Osteocyte (in vitro differentiated cells): ENCODE results near the gene LMCD1. TPM values are rescaled to one million over a fixed set of nuclear protein-coding genes. Genes with fewer than 3 reads are reported as not detected.

Source experiments
- DNase-seq: peaks from one replicate; pipeline ENCODE4 v3.0.0; 2021; ENCODE audit warnings: mixed read lengths; ENCODE audit not compliant: unreplicated experiment; ENCODE audit errors: extremely low spot score
- H3K27ac Mint-ChIP-seq: one replicate; pipeline ENCODE4 v1.8.0; 2021; ENCODE audit warnings: mild to moderate bottlenecking, mixed read lengths; ENCODE audit not compliant: unreplicated experiment
- H3K27me3 Mint-ChIP-seq: one replicate; pipeline ENCODE4 v1.8.0; 2021; ENCODE audit warnings: mixed read lengths; ENCODE audit not compliant: unreplicated experiment
- H3K36me3 Mint-ChIP-seq: one replicate; pipeline ENCODE4 v1.8.0; 2021; ENCODE audit warnings: mixed read lengths; ENCODE audit not compliant: unreplicated experiment
- H3K4me1 Mint-ChIP-seq: one replicate; pipeline ENCODE4 v1.8.0; 2021; ENCODE audit warnings: mixed read lengths; ENCODE audit not compliant: unreplicated experiment
- H3K4me3 Mint-ChIP-seq: one replicate; pipeline ENCODE4 v1.8.0; 2021; ENCODE audit warnings: mild to moderate bottlenecking, moderate library complexity, mixed read lengths; ENCODE audit not compliant: unreplicated experiment
- H3K9me3 Mint-ChIP-seq: one replicate; pipeline ENCODE4 v1.8.0; 2021; ENCODE audit warnings: mixed read lengths; ENCODE audit not compliant: unreplicated experiment
- CTCF ChIP-seq: fragments of 200-600 bp; sonication (generic); IDR thresholded peaks from 2 replicates; pipeline ENCODE4 v1.5.0; 2021; ENCODE audit warnings: antibody characterized with exemption, mild to moderate bottlenecking, moderate library complexity
- total RNA-seq: library from RNA; stranded (reverse); gene quantifications from 2 replicates; pipeline ENCODE4 v1.2.1, GENCODE V29; 2021

The LMCD1 gene
- total RNA-seq, 1 donor from 2014 or later = 136 TPM

- Mint-ChIP-seq H3K4me3 (no peak overlapping the region), H3K9me3 (no peaks in the 10 kb centered on the region), H3K27ac (no peak overlapping the region), H3K27me3 (no peaks in the 10 kb centered on the region), H3K4me1 (peaks cover 11% of the 10 kb centered on the region), H3K36me3 (no peaks in the 10 kb centered on the region)
- no peak for TF ChIP-seq CTCF
- DNase-seq = no peak
Measured at GRCh38 chr3:8617921-8618320, 116.3 kb downstream of the LMCD1 start.

DNA sequence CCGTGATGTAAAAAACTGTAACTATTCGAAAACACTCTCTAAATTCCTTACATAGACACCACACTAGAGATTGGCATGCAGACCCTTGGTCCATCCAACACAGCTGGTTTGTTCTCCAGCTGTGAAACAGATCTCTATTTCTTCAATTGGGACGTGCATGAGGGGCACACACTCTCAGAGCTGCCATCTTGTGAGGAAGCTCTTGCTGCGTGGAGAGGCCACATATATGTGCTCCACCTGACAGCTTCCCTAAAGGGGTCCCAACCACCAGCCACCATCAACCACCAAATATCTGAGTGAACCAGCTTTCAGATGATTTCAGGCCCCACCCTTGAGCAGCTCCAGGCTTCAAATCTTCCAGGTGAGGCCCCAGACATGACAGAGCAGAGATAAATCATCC lies 117.3 kb downstream of the LMCD1 start:
- H3K4me3 Mint-ChIP-seq = no peak overlapping the region
- no peak for TF ChIP-seq CTCF

DNA sequence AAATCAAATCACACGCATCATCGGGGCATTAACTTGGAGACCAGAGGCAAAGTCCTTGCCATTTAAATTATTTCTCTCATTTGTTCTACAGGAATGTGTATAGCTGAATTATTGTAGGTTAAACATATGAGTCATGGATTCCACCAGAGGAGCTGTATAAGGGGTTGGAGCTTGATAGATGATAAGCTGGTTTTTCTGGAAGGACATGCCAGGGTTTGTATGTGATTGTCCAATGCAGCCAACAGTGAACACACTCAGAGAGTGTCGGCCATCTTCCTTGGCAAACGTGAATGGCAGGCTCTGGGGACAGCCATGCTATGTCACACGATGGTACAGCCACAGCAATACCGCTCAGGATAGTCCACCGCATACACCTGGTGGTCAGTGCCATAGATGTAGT lies 117.9 kb downstream of the LMCD1 start:
- no peaks in the 10 kb centered on the region for H3K9me3 Mint-ChIP-seq
- H3K4me1 Mint-ChIP-seq = peaks cover 16% of the 10 kb centered on the region
- TF ChIP-seq CTCF = no peak
- H3K36me3 Mint-ChIP-seq = no peaks in the 10 kb centered on the region
- H3K27ac Mint-ChIP-seq = no peak overlapping the region
- H3K27me3 Mint-ChIP-seq = no peaks in the 10 kb centered on the region
- no peak overlapping the region for H3K4me3 Mint-ChIP-seq
- DNase-seq = no peak

More for the DNA sequence above, 117.3 kb downstream of the LMCD1 start:
- no peaks in the 10 kb centered on the region for H3K9me3 Mint-ChIP-seq
- H3K36me3 Mint-ChIP-seq = no peaks in the 10 kb centered on the region
- no peaks in the 10 kb centered on the region for H3K27me3 Mint-ChIP-seq
- peaks cover 16% of the 10 kb centered on the region for H3K4me1 Mint-ChIP-seq
- no peak for DNase-seq
- no peak overlapping the region for H3K27ac Mint-ChIP-seq

DNA sequence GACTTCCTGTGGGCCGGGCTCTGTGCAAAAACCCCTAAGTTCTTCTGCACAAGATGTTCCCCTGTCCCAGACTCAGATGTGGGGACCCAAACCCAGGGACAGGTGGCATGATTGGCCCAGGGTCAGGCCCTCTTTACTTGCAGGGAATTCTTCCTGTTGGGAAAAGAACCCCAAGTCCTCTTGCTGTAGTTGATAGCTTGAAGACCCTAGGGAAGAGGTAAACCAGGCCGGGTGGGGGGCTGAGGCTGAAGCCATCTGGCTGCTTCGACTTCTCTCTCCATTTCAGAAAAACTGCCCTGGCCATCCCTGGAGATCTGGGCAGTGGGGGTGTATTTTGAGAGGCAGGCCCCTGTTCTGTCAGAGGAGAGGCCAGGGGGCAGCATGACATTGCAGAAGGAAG lies 119.5 kb downstream of the LMCD1 start:
- H3K27me3 Mint-ChIP-seq = no peaks in the 10 kb centered on the region
- no peak for DNase-seq
- no peaks in the 10 kb centered on the region for H3K9me3 Mint-ChIP-seq
- H3K36me3 Mint-ChIP-seq = no peaks in the 10 kb centered on the region
- no peak overlapping the region for H3K4me3 Mint-ChIP-seq
- H3K27ac Mint-ChIP-seq = no peak overlapping the region
- TF ChIP-seq CTCF = no peak
- peaks cover 16% of the 10 kb centered on the region for H3K4me1 Mint-ChIP-seq

- no peak for DNase-seq
Measured at GRCh38 chr3:8621872-8622271, 120.2 kb downstream of the LMCD1 start.

More at GRCh38 chr3:8621872-8622271, 120.2 kb downstream of the LMCD1 start:
- Mint-ChIP-seq H3K27ac (no peak overlapping the region), H3K4me1 (peaks cover 16% of the 10 kb centered on the region), H3K4me3 (no peak overlapping the region), H3K27me3 (no peaks in the 10 kb centered on the region), H3K9me3 (no peaks in the 10 kb centered on the region), H3K36me3 (no peaks in the 10 kb centered on the region)
- TF ChIP-seq CTCF = no peak
